ENCODE measurements around the gene KNCN. TPM values are rescaled to one million over a fixed set of nuclear protein-coding genes. Genes with fewer than 3 reads are reported as not detected.

KNCN gene
- polyA plus RNA-seq, 2 donors, result not detected

DNA sequence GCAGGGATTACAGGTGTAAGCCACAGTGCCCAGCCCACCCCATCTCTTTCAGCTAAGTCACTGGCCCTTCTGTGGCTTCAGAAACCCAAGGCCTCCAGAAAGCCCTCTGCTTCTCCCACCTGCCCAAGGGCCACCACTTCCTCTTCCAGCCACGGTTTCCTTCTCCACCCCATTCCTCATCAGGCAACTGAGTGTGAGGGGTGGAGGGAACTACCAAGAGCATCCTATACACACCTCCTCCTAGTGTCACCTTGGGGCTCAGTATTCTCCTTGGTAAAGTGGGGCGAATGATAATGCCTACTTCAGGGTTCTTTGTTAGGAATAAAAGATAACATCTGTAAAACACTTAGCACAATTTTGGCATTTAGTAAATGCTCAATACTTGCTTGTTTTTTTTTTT, 30.0 kb downstream of the KNCN start:
- Histone ChIP-seq H3K36me3 (ENCODE audit: control insufficient read depth in 2 of 2, insufficient read depth in 2 of 2, low read length in 1 of 2) (no peaks in the 10 kb centered on the region), H3K9me3 (ENCODE audit: control insufficient read depth in 2 of 2, insufficient read depth in 1 of 2, low read depth in 1 of 2, low read length in 1 of 2) (no peaks in the 10 kb centered on the region), H3K27ac (ENCODE audit: low read depth in 2 of 2, low read length in 1 of 2) (peak overlapping the region in 1 of 2 donors; percentile 45), H3K4me1 (ENCODE audit: control insufficient read depth in 2 of 2, insufficient read depth in 2 of 2, low read length in 1 of 2) (peaks cover 7 to 16% of the 10 kb centered on the region in 2 donors), H3K27me3 (ENCODE audit: control insufficient read depth in 1 of 2, insufficient read depth in 2 of 2, low read length in 2 of 2) (no peaks in the 10 kb centered on the region), H3K4me3 (ENCODE audit: low read depth in 1 of 2, low read length in 2 of 2) (no peak overlapping the region)
- WGBS, 2 donors, result 78 to 85% methylated on average over 2 of the region's 2 CpGs

- Histone ChIP-seq H3K27me3 (ENCODE audit: control insufficient read depth in 1 of 2, insufficient read depth in 2 of 2, low read length in 2 of 2) (no peaks in the 10 kb centered on the region), H3K36me3 (ENCODE audit: control insufficient read depth in 2 of 2, insufficient read depth in 2 of 2, low read length in 1 of 2) (no peaks in the 10 kb centered on the region), H3K27ac (ENCODE audit: low read depth in 2 of 2, low read length in 1 of 2) (peak overlapping the region in 1 of 2 donors; percentile 17), H3K4me3 (ENCODE audit: low read depth in 1 of 2, low read length in 2 of 2) (no peak overlapping the region), H3K4me1 (ENCODE audit: control insufficient read depth in 2 of 2, insufficient read depth in 2 of 2, low read length in 1 of 2) (peaks cover 7 to 16% of the 10 kb centered on the region in 2 donors), H3K9me3 (ENCODE audit: control insufficient read depth in 2 of 2, insufficient read depth in 1 of 2, low read depth in 1 of 2, low read length in 1 of 2) (no peaks in the 10 kb centered on the region)
- WGBS, 2 donors, result 44 to 58% methylated on average over 15 of the region's 15 CpGs
Measured at GRCh38 chr1:46520063-46520911, 31.2 kb downstream of the KNCN start.

GRCh38 chr1:46519209-46519608, 32.2 kb downstream of the KNCN start:
- H3K9me3 ChIP-seq (ENCODE audit: control insufficient read depth in 2 of 2, insufficient read depth in 1 of 2, low read depth in 1 of 2, low read length in 1 of 2), result no peaks in the 10 kb centered on the region
- H3K4me1 ChIP-seq (ENCODE audit: control insufficient read depth in 2 of 2, insufficient read depth in 2 of 2, low read length in 1 of 2), result peaks cover 7 to 16% of the 10 kb centered on the region in 2 donors
- no peak overlapping the region for H3K27ac ChIP-seq (ENCODE audit: low read depth in 2 of 2, low read length in 1 of 2)
- H3K36me3 ChIP-seq (ENCODE audit: control insufficient read depth in 2 of 2, insufficient read depth in 2 of 2, low read length in 1 of 2), result no peaks in the 10 kb centered on the region
- H3K4me3 ChIP-seq (ENCODE audit: low read depth in 1 of 2, low read length in 2 of 2), result no peak overlapping the region
- WGBS, 2 donors, result 78 to 84% methylated on average over 4 of the region's 4 CpGs
- H3K27me3 ChIP-seq (ENCODE audit: control insufficient read depth in 1 of 2, insufficient read depth in 2 of 2, low read length in 2 of 2), result no peaks in the 10 kb centered on the region

DNA sequence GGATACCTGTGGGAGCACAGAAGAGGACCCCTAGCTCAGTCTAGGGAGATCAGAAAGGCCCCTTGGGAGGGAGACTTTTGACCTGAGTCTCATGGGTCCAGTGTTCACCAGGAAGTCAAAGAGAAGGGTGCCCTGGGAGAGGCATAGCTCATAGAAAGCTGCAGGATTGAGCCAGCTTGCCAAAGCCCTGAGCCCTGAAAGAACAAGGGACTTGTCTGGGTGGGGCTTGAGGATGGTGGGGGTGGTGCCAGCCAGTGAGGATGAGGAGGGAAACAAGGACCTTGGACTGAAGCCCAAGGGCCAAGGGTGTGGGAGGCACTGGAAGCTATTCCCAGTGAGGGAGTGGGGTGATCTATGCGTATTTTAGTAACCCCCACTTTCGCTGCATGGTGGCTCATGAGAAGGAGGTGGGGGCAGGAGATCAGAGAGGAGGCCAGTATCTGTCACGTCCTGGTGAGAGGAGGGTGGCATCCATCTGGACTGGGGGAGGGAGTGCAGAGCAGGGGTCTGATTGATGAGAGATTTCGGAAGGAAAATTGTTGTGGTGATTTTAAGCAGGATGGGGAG, 33.4 kb downstream of the KNCN start:
- no peaks in the 10 kb centered on the region for H3K9me3 ChIP-seq (ENCODE audit: control insufficient read depth in 2 of 2, insufficient read depth in 1 of 2, low read depth in 1 of 2, low read length in 1 of 2)
- 60 to 63% methylated on average over 4 of the region's 4 CpGs for WGBS, 2 donors
- no peaks in the 10 kb centered on the region for H3K27me3 ChIP-seq (ENCODE audit: control insufficient read depth in 1 of 2, insufficient read depth in 2 of 2, low read length in 2 of 2)
- H3K4me1 ChIP-seq (ENCODE audit: control insufficient read depth in 2 of 2, insufficient read depth in 2 of 2, low read length in 1 of 2), result peaks cover 4 to 10% of the 10 kb centered on the region in 2 donors
- H3K27ac ChIP-seq (ENCODE audit: low read depth in 2 of 2, low read length in 1 of 2), result peak overlapping the region in 1 of 2 donors; percentile 71
- H3K36me3 ChIP-seq (ENCODE audit: control insufficient read depth in 2 of 2, insufficient read depth in 2 of 2, low read length in 1 of 2), result no peaks in the 10 kb centered on the region
- H3K4me3 ChIP-seq (ENCODE audit: low read depth in 1 of 2, low read length in 2 of 2), result no peak overlapping the region

GRCh38 chr1:46517010-46517600, 34.3 kb downstream of the KNCN start:
- H3K36me3 ChIP-seq (ENCODE audit: control insufficient read depth in 2 of 2, insufficient read depth in 2 of 2, low read length in 1 of 2), result no peaks in the 10 kb centered on the region
- no peaks in the 10 kb centered on the region for H3K9me3 ChIP-seq (ENCODE audit: control insufficient read depth in 2 of 2, insufficient read depth in 1 of 2, low read depth in 1 of 2, low read length in 1 of 2)
- 10 to 13% methylated on average over 9 to 10 of the region's 10 CpGs for WGBS, 2 donors
- H3K27me3 ChIP-seq (ENCODE audit: control insufficient read depth in 1 of 2, insufficient read depth in 2 of 2, low read length in 2 of 2), result no peaks in the 10 kb centered on the region
- H3K27ac ChIP-seq (ENCODE audit: low read depth in 2 of 2, low read length in 1 of 2), result peak overlapping the region; percentile 59 to 71
- H3K4me1 ChIP-seq (ENCODE audit: control insufficient read depth in 2 of 2, insufficient read depth in 2 of 2, low read length in 1 of 2), result peaks cover 0 to 5% of the 10 kb centered on the region in 2 donors
- H3K4me3 ChIP-seq (ENCODE audit: low read depth in 1 of 2, low read length in 2 of 2), result no peak overlapping the region

GRCh38 chr1:46516200-46516950, 35.1 kb downstream of the KNCN start:
- no peaks in the 10 kb centered on the region for H3K27me3 ChIP-seq (ENCODE audit: control insufficient read depth in 1 of 2, insufficient read depth in 2 of 2, low read length in 2 of 2)
- H3K4me1 ChIP-seq (ENCODE audit: control insufficient read depth in 2 of 2, insufficient read depth in 2 of 2, low read length in 1 of 2), result peaks cover 0 to 3% of the 10 kb centered on the region in 2 donors
- no peak overlapping the region for H3K4me3 ChIP-seq (ENCODE audit: low read depth in 1 of 2, low read length in 2 of 2)
- H3K36me3 ChIP-seq (ENCODE audit: control insufficient read depth in 2 of 2, insufficient read depth in 2 of 2, low read length in 1 of 2), result no peaks in the 10 kb centered on the region
- WGBS, 2 donors, result 43 to 46% methylated on average over 12 of the region's 12 CpGs
- peak overlapping the region in 1 of 2 donors; percentile 71 for H3K27ac ChIP-seq (ENCODE audit: low read depth in 2 of 2, low read length in 1 of 2)
- H3K9me3 ChIP-seq (ENCODE audit: control insufficient read depth in 2 of 2, insufficient read depth in 1 of 2, low read depth in 1 of 2, low read length in 1 of 2), result no peaks in the 10 kb centered on the region

GRCh38 chr1:46515576-46515975, 35.9 kb downstream of the KNCN start:
- 93 to 94% methylated on average over 6 of the region's 6 CpGs for WGBS, 2 donors
- H3K27me3 ChIP-seq (ENCODE audit: control insufficient read depth in 1 of 2, insufficient read depth in 2 of 2, low read length in 2 of 2), result no peaks in the 10 kb centered on the region
- no peak overlapping the region for H3K27ac ChIP-seq (ENCODE audit: low read depth in 2 of 2, low read length in 1 of 2)

DNA sequence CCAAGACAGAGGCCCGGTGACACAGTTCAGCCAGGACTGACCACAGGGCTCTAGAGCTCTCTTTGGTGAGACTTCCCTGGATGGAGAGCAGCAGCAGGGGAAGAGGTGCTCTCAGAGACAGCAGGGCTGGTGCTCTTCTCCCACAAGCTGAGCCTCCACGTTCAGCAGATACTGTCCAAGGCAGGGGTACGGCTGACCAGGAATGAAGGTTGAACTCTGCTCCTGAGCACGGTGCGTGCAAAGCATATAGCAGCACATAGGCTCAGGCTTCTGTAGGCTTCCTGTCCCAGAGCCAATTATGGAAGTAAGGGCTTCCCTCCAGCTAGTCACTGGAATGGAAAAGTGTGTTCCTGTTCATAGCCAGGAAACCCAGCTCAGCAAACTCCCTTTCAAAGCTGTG, 37.9 kb downstream of the KNCN start:
- H3K27me3 ChIP-seq (ENCODE audit: control insufficient read depth in 1 of 2, insufficient read depth in 2 of 2, low read length in 2 of 2), result no peaks in the 10 kb centered on the region
- peaks cover 0 to 3% of the 10 kb centered on the region in 2 donors for H3K4me1 ChIP-seq (ENCODE audit: control insufficient read depth in 2 of 2, insufficient read depth in 2 of 2, low read length in 1 of 2)
- H3K27ac ChIP-seq (ENCODE audit: low read depth in 2 of 2, low read length in 1 of 2), result no peak overlapping the region
- H3K9me3 ChIP-seq (ENCODE audit: control insufficient read depth in 2 of 2, insufficient read depth in 1 of 2, low read depth in 1 of 2, low read length in 1 of 2), result no peaks in the 10 kb centered on the region
- no peaks in the 10 kb centered on the region for H3K36me3 ChIP-seq (ENCODE audit: control insufficient read depth in 2 of 2, insufficient read depth in 2 of 2, low read length in 1 of 2)
- no peak overlapping the region for H3K4me3 ChIP-seq (ENCODE audit: low read depth in 1 of 2, low read length in 2 of 2)
- 69 to 73% methylated on average over 5 of the region's 5 CpGs for WGBS, 2 donors

More at GRCh38 chr1:46515576-46515975, 35.9 kb downstream of the KNCN start:
- peaks cover 0 to 3% of the 10 kb centered on the region in 2 donors for H3K4me1 ChIP-seq (ENCODE audit: control insufficient read depth in 2 of 2, insufficient read depth in 2 of 2, low read length in 1 of 2)
- H3K9me3 ChIP-seq (ENCODE audit: control insufficient read depth in 2 of 2, insufficient read depth in 1 of 2, low read depth in 1 of 2, low read length in 1 of 2), result no peaks in the 10 kb centered on the region
- no peak overlapping the region for H3K4me3 ChIP-seq (ENCODE audit: low read depth in 1 of 2, low read length in 2 of 2)
- no peaks in the 10 kb centered on the region for H3K36me3 ChIP-seq (ENCODE audit: control insufficient read depth in 2 of 2, insufficient read depth in 2 of 2, low read length in 1 of 2)

- Histone ChIP-seq H3K9me3 (ENCODE audit: control insufficient read depth in 2 of 2, insufficient read depth in 1 of 2, low read depth in 1 of 2, low read length in 1 of 2) (no peaks in the 10 kb centered on the region), H3K4me3 (ENCODE audit: low read depth in 1 of 2, low read length in 2 of 2) (no peak overlapping the region), H3K36me3 (ENCODE audit: control insufficient read depth in 2 of 2, insufficient read depth in 2 of 2, low read length in 1 of 2) (no peaks in the 10 kb centered on the region), H3K4me1 (ENCODE audit: control insufficient read depth in 2 of 2, insufficient read depth in 2 of 2, low read length in 1 of 2) (peaks cover 0 to 3% of the 10 kb centered on the region in 2 donors), H3K27ac (ENCODE audit: low read depth in 2 of 2, low read length in 1 of 2) (no peak overlapping the region), H3K27me3 (ENCODE audit: control insufficient read depth in 1 of 2, insufficient read depth in 2 of 2, low read length in 2 of 2) (no peaks in the 10 kb centered on the region)
- 64 to 73% methylated on average over 6 of the region's 6 CpGs for WGBS, 2 donors
Measured at GRCh38 chr1:46512792-46513190, 38.7 kb downstream of the KNCN start.

All from esophagus (tissue), 2 donors.